ENCODE measurements around the gene IGF2BP2.
A peak's percentile ranks its signal among the peaks of the same experiment; 100 is the strongest.

IGF2BP2 gene

GRCh38 chr3:185718736-185719593, 105.9 kb downstream of the IGF2BP2 start:
- H3K4me3 ChIP-seq (ENCODE audit: low read depth, low read length): no peak overlapping the region
- no peak for DNase-seq (ENCODE audit: low read depth)
- TF ChIP-seq, protein P1, sequence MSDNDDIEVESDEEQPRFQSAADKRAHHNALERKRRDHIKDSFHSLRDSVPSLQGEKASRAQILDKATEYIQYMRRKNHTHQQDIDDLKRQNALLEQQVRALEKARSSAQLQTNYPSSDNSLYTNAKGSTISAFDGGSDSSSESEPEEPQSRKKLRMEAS (IDR thresholded peaks at IDR 0.05; ENCODE audit: low read depth, low read length): no peak
- TF ChIP-seq MYC (IDR thresholded peaks at IDR 0.05; ENCODE audit: low read depth, low read length) (no peak), POLR2A (IDR thresholded peaks at IDR 0.05; ENCODE audit: extremely low read depth, insufficient read length) (no peak), CTCF (IDR thresholded peaks at IDR 0.05; ENCODE audit: low read depth, low read length) (no peak)

DNA sequence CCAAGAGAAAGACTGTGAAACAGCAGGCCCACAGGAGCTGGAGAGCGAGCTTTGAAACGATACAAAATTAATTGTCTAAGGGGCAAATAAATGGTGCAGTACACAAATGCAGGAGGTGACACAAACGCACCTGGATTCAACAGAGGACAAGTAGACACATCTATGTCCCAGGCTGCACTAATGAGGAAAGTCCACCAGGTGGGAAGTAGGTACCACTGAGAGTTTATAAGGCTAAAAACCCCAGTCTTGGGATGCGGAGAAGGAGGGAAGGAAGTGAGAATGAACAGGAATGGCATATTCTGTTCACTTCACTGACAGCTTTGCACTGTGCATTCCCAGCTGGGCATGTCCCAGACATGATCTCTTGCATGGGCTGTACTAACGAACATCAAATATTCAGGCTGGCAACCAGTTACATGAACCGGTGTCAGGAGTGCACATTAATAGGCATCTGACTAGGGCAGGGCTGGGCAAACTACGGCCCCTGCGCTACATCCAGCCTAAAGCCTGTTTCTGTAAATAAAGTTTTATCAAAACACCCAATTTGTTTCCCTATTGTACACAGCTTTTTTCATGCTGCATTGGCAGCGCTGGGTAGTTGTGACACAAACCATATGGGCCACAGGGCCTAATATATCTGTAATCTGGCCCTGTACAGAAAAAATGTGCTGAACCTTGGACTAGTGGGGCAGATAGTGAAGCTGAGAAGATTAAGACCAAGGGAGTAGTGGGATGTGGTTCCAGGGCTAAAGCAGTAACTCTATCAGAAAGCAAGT, 107.0 kb downstream of the IGF2BP2 start:
- DNase-seq (ENCODE audit: low read depth): no peak
- no peak for TF ChIP-seq MYC (IDR thresholded peaks at IDR 0.05; ENCODE audit: low read depth, low read length)
- no peak for TF ChIP-seq POLR2A (IDR thresholded peaks at IDR 0.05; ENCODE audit: extremely low read depth, insufficient read length)
- TF ChIP-seq CTCF (IDR thresholded peaks at IDR 0.05; ENCODE audit: low read depth, low read length): no peak
- TF ChIP-seq, protein P1 (IDR thresholded peaks at IDR 0.05; ENCODE audit: low read depth, low read length): no peak
- no peak overlapping the region for H3K4me3 ChIP-seq (ENCODE audit: low read depth, low read length)

DNA sequence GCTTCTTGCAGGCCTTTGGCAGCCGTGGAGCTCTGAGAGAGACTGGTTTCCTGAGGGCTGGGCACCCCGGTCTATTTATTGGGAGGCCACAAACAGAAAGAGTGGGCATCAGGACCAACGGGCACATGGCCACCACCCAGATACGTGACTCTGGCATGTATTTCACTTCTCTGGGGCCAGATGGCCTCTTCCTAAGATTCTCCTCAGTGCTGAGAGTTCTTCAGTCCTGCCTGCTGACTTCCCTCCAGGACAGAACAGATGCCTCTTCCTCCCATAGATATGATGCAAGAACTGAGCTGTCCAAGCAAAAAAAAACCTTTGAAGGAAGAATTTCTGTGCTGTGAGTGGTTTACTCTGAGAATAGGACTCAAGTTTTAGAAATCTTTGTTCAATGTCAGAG, 107.7 kb downstream of the IGF2BP2 start:
- TF ChIP-seq MYC (IDR thresholded peaks at IDR 0.05; ENCODE audit: low read depth, low read length) (no peak), POLR2A (IDR thresholded peaks at IDR 0.05; ENCODE audit: extremely low read depth, insufficient read length) (no peak), CTCF (IDR thresholded peaks at IDR 0.05; ENCODE audit: low read depth, low read length) (no peak)
- TF ChIP-seq, protein P1 (IDR thresholded peaks at IDR 0.05; ENCODE audit: low read depth, low read length): no peak
- no peak overlapping the region for H3K4me3 ChIP-seq (ENCODE audit: low read depth, low read length)
- peak; percentile 16 for DNase-seq (ENCODE audit: low read depth)

GRCh38 chr3:185716436-185717108, 108.3 kb downstream of the IGF2BP2 start:
- no peak for DNase-seq (ENCODE audit: low read depth)
- TF ChIP-seq, protein P1 (IDR thresholded peaks at IDR 0.05; ENCODE audit: low read depth, low read length): no peak
- TF ChIP-seq MYC (IDR thresholded peaks at IDR 0.05; ENCODE audit: low read depth, low read length) (no peak), CTCF (IDR thresholded peaks at IDR 0.05; ENCODE audit: low read depth, low read length) (no peak), POLR2A (IDR thresholded peaks at IDR 0.05; ENCODE audit: extremely low read depth, insufficient read length) (no peak)
- H3K4me3 ChIP-seq (ENCODE audit: low read depth, low read length): no peak overlapping the region

DNA sequence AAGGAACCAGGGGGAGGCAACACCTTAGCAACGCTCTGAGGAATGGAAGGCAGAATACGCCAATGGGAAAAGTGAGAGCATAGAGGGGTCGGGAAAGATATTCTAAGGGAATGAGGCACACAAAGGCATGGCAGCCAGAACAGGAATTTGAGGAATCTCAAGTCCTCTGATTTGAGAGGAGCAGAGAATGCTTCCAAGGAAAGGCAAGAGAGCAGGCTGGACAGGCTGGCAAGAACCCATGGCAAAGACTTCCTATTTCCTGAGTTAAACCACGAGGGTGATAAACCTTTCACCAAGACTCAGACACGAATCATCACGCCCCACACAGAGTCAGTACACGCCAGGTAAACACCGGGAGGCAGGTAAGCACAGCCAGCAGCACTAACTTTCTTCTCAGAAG, 109.8 kb downstream of the IGF2BP2 start:
- DNase-seq (ENCODE audit: low read depth): no peak
- TF ChIP-seq CTCF (IDR thresholded peaks at IDR 0.05; ENCODE audit: low read depth, low read length) (no peak), MYC (IDR thresholded peaks at IDR 0.05; ENCODE audit: low read depth, low read length) (no peak), POLR2A (IDR thresholded peaks at IDR 0.05; ENCODE audit: extremely low read depth, insufficient read length) (no peak)
- TF ChIP-seq, protein P1 (IDR thresholded peaks at IDR 0.05; ENCODE audit: low read depth, low read length): no peak
- no peak overlapping the region for H3K4me3 ChIP-seq (ENCODE audit: low read depth, low read length)
